Measurements from ENCODE around the gene ATP10D. TPM values are rescaled to one million over a fixed set of nuclear protein-coding genes. Genes with fewer than 3 reads are reported as not detected.

ATP10D gene
- polyA plus RNA-seq = 16.2 TPM

DNA sequence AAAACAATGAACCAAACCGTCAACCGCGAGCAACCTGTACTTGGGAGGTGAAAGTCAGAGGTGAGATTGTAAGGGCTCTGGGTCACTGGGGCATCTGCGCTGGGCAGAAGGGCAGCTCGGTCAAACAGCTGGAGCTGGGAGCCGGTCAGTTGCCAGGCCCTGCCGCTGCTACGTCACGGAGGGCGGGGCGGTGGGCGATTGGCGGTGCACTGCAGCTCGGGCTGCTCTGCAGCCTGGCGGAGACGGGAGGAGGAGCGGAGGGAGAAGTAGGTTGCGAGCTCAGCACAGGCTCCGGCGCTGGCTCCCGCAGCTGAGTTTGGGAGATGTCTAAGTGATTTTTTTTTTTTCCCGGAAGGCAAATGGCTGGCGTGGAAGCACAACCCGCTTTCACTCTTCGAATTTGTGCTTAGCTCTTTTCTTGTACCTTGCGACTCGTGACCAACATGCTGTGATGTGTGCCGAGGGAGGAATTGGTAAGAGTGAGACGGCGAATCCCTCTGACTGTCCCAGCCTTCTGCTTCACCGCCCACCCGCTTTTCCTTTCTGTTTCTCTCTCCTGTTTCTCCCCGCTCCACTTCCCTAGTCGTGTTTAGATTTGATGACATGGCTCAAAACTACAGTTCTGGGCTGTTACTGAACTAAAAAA is at the start of gene ATP10D:
TSS of gene ATP10D (plus strand) at position 229 of the 646 bp plus-strand sequence. CDS start 27,266 bp downstream, outside the sequence.
- Mint-ChIP-seq H3K4me3 (peak within 1 kb of the TSS; percentile 91 to 100 (median 97)), H3K36me3 (peaks cover 3% of the 10 kb centered on the region), H3K27ac (peak within 1 kb of the TSS; percentile 87 to 95 (median 95)), H3K4me1 (peaks cover 35 to 46% (median 37%) of the 10 kb centered on the region in 3 donors), H3K27me3 (no peaks in the 10 kb centered on the region), H3K9me3 (no peaks in the 10 kb centered on the region)

- Mint-ChIP-seq H3K9me3 (no peaks in the 10 kb centered on the region), H3K36me3 (peaks cover 7% of the 10 kb centered on the region), H3K27me3 (no peaks in the 10 kb centered on the region), H3K4me3 (peak overlapping the region in 2 of 4 donors; percentile 0 to 63), H3K27ac (peak overlapping the region in 2 of 3 donors; percentile 59 to 68), H3K4me1 (peaks cover 9 to 13% (median 12%) of the 10 kb centered on the region in 3 donors)
These were observed 42.1 kb upstream of the ATP10D start for GRCh38 chr4:47442980-47443379.

- H3K36me3 Mint-ChIP-seq = peaks cover 7% of the 10 kb centered on the region
- H3K9me3 Mint-ChIP-seq = no peaks in the 10 kb centered on the region
- H3K27me3 Mint-ChIP-seq = no peaks in the 10 kb centered on the region
- H3K4me1 Mint-ChIP-seq = peaks cover 9 to 13% (median 12%) of the 10 kb centered on the region in 3 donors
- no peak overlapping the region for H3K27ac Mint-ChIP-seq
- H3K4me3 Mint-ChIP-seq = no peak overlapping the region
These were observed 41.0 kb upstream of the ATP10D start for GRCh38 chr4:47444031-47444430.

GRCh38 chr4:47451657-47452056 is 33.4 kb upstream of the ATP10D start:
- H3K27me3 Mint-ChIP-seq = no peaks in the 10 kb centered on the region
- H3K9me3 Mint-ChIP-seq = no peaks in the 10 kb centered on the region
- no peak overlapping the region for H3K4me3 Mint-ChIP-seq
- peaks cover 10% of the 10 kb centered on the region for H3K36me3 Mint-ChIP-seq
- no peaks in the 10 kb centered on the region for H3K4me1 Mint-ChIP-seq
- no peak overlapping the region for H3K27ac Mint-ChIP-seq

DNA sequence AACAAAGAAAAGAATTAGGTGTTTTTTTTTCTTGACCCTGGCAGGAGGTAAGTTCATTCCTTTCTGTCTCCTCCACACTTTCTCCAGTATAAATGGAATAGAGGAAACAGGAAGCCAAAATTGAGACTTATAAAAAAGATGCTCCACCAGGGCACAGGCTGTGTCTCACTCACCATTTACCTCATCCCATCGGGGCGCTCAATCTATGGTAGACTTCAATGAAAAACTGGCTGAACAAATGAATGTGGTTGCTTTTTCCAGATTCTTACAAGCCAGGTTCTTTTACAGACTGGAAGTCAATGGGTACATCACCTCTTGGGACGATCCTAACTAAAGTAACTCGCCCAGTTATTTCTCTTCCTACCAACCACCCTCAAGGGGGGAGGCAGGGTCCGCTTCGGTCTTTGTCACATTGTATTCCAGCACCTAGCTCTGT is 22.3 kb upstream of the ATP10D start:
- Mint-ChIP-seq H3K27me3 (no peaks in the 10 kb centered on the region), H3K4me3 (peak overlapping the region; percentile 90 to 96 (median 94)), H3K36me3 (no peaks in the 10 kb centered on the region), H3K27ac (peak overlapping the region; percentile 93 to 97 (median 94)), H3K9me3 (no peaks in the 10 kb centered on the region), H3K4me1 (peaks cover 31 to 56% (median 35%) of the 10 kb centered on the region in 3 donors)

DNA sequence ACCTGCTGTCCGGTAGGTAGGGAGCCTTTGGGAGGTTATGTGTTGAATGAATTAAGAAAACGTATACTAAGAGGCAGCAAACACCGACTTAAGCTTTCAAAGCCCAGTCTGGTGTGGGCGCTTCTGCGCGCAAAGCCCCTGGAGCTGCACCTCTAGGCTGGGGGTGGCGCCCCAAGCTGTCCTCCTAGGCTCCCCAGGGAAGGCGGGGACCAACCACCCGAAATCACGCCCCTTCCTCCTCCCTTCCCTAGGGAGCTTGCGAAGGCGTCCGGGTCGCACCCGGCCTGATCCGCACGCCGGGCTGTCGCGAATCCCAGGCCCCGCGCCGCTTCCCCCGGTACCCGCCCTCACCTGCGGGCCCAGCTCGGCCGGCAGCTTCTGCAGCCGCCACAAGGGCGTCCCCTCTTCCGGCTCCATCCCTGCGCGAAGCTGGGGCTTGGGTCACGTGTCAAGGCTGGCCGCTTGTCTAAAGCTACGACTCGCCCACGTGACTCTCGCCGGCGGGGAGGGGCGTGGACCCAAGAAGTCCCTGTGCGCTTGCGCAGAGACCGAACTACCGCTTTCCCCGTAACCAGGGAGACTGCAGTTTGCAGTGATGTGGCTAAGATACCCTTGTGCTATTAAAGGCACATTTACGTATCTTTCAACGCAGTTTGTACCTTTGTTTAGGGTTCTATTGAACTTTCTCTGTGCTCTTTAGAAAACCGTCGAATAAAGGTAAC is 21.7 kb upstream of the ATP10D start, which contains the start of gene COMMD8:
TSS of gene COMMD8 (minus strand) at position 468 of the 722 bp plus-strand sequence. CDS start at position 417, 51 bp downstream.
- Mint-ChIP-seq H3K36me3 (no peaks in the 10 kb centered on the region), H3K4me1 (peaks cover 31 to 54% (median 35%) of the 10 kb centered on the region in 3 donors), H3K4me3 (peak within 1 kb of the TSS; percentile 90 to 96 (median 94)), H3K9me3 (no peaks in the 10 kb centered on the region), H3K27me3 (no peaks in the 10 kb centered on the region), H3K27ac (peak within 1 kb of the TSS; percentile 93 to 97 (median 94))

- H3K27me3 Mint-ChIP-seq = no peaks in the 10 kb centered on the region
- H3K4me1 Mint-ChIP-seq = peaks cover 26 to 42% (median 35%) of the 10 kb centered on the region in 3 donors
- H3K9me3 Mint-ChIP-seq = no peaks in the 10 kb centered on the region
- no peaks in the 10 kb centered on the region for H3K36me3 Mint-ChIP-seq
- peak overlapping the region; percentile 30 to 46 (median 40) for H3K27ac Mint-ChIP-seq
- peak overlapping the region in 2 of 4 donors; percentile 15 to 25 for H3K4me3 Mint-ChIP-seq
These were observed 20.1 kb upstream of the ATP10D start for GRCh38 chr4:47465004-47465403.

GRCh38 chr4:47466056-47466785 is 18.9 kb upstream of the ATP10D start:
- Mint-ChIP-seq H3K4me1 (peaks cover 19 to 38% (median 27%) of the 10 kb centered on the region in 3 donors), H3K36me3 (no peaks in the 10 kb centered on the region), H3K4me3 (peak overlapping the region in 1 of 4 donors; percentile 41), H3K27me3 (no peaks in the 10 kb centered on the region), H3K27ac (peak overlapping the region in 2 of 3 donors; percentile 3 to 56), H3K9me3 (no peaks in the 10 kb centered on the region)

DNA sequence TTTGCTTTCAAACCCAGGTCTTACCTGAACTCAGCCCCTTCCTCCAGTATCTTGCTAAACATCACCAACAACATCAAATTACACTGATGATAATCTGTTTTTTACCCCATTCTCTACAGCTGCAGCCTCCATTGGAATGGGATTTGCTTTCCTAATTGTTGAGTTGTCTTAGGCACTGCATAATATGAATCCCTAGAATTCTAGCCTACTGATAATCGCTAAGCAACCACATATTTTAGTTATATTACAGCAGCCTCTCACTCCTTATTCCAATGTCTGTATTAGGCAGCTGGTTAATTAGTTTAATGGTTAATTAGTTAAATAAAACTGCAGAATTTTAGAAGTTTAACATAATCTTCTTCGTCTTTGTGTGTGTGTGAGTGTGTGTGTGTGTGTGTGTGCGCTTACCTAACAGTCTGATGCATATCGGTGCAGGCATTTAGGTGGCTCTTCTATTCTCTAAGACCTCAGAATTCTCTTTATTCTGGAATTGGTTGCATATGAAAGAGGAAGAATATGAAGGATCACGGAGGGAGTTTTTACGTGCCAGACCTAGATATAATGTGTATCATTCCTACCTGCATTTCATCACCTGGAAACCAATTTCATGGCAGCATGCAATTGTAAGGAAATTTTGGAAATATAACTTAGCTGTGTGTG is 16.2 kb upstream of the ATP10D start:
- Mint-ChIP-seq H3K36me3 (no peaks in the 10 kb centered on the region), H3K27ac (peak overlapping the region in 1 of 3 donors; percentile 27), H3K27me3 (no peaks in the 10 kb centered on the region), H3K9me3 (no peaks in the 10 kb centered on the region), H3K4me3 (no peak overlapping the region), H3K4me1 (peaks cover 10 to 12% (median 10%) of the 10 kb centered on the region in 3 donors)

DNA sequence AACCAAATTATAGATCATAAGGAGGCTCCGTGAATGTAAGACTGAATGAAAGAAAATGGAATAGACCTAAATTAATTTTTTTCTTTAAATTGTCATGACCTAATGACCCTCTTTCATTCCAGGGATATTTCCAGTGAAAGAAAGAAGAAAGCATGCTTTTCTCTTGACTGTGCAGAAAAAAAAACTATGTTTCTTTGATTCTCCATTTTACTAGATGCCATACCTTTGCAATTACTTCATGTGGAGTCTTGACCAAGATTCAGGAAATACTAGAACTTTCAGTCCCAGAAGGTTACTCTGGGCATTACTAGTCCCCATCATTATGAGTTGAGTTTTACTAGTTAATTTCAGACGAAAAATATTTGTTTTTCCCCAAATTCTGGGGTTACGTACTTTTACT is 15.1 kb upstream of the ATP10D start:
- Mint-ChIP-seq H3K36me3 (no peaks in the 10 kb centered on the region), H3K4me3 (no peak overlapping the region), H3K4me1 (peaks cover 5% of the 10 kb centered on the region in 3 donors), H3K27ac (no peak overlapping the region), H3K9me3 (no peaks in the 10 kb centered on the region), H3K27me3 (no peaks in the 10 kb centered on the region)

DNA sequence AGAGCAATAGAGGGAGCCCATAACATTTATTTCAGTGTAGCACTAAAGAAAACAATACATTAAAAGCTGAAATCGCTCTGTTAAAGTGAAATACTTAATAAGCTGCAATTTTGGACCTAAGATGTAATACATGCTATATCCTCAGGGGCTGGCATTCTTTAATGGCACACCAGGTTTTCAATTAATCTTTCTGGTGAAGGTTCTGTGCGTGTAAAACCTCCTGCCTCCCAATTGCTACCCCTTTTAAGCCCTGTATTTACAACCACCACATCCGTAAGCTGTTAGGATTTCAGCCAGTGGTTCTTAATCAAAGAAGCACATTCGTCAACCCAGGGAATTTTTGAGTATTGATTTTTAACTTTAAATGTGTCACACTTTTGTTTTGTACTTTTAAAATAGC is 14.0 kb upstream of the ATP10D start:
- Mint-ChIP-seq H3K27me3 (no peaks in the 10 kb centered on the region), H3K9me3 (no peaks in the 10 kb centered on the region), H3K4me1 (no peaks in the 10 kb centered on the region), H3K27ac (no peak overlapping the region), H3K36me3 (no peaks in the 10 kb centered on the region), H3K4me3 (no peak overlapping the region)

DNA sequence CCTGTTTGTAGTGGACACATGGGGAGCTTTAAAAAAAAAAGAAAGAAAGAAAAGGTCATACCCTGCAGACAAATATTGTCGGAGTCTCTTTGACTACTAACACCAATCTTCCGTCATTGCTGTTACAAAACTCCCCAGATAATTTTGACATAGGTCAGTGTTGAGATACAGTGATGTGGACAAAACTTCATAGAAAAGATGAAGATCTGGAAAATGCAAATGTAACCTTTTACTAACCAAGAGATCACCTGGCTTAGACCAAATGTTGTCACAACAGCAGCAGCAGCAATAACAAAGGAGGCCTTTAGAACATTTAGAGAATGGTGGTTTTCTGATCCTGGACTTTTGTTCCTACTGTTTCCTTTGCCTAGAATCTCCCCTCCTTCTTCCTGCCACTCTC is 13.5 kb upstream of the ATP10D start:
- H3K4me3 Mint-ChIP-seq = no peak overlapping the region
- no peaks in the 10 kb centered on the region for H3K36me3 Mint-ChIP-seq
- H3K27ac Mint-ChIP-seq = no peak overlapping the region
- H3K9me3 Mint-ChIP-seq = no peaks in the 10 kb centered on the region
- H3K4me1 Mint-ChIP-seq = no peaks in the 10 kb centered on the region
- H3K27me3 Mint-ChIP-seq = no peaks in the 10 kb centered on the region

GRCh38 chr4:47473141-47473750 is 11.8 kb upstream of the ATP10D start:
- H3K9me3 Mint-ChIP-seq = no peaks in the 10 kb centered on the region
- H3K27ac Mint-ChIP-seq = no peak overlapping the region
- H3K4me3 Mint-ChIP-seq = no peak overlapping the region
- no peaks in the 10 kb centered on the region for H3K4me1 Mint-ChIP-seq
- no peaks in the 10 kb centered on the region for H3K36me3 Mint-ChIP-seq
- H3K27me3 Mint-ChIP-seq = no peaks in the 10 kb centered on the region

- no peak overlapping the region for H3K27ac Mint-ChIP-seq
- H3K4me1 Mint-ChIP-seq = no peaks in the 10 kb centered on the region
- H3K27me3 Mint-ChIP-seq = no peaks in the 10 kb centered on the region
- no peaks in the 10 kb centered on the region for H3K36me3 Mint-ChIP-seq
- H3K9me3 Mint-ChIP-seq = no peaks in the 10 kb centered on the region
- no peak overlapping the region for H3K4me3 Mint-ChIP-seq
These were observed 10.3 kb upstream of the ATP10D start for GRCh38 chr4:47474799-47475198.
